COLO668 (cell line): ENCODE measurements around the gene LTBP1.

Source experiments
- DNase-seq: peaks from one replicate; lab custom pipeline; 2025; ENCODE audit not compliant: unreplicated experiment; lab: John Stamatoyannopoulos, UW

The LTBP1 gene

GRCh38 chr2:33186937-33187336 lies 240.2 kb downstream of the LTBP1 start:
- no peak for DNase-seq

GRCh38 chr2:33188799-33189198 lies 242.0 kb downstream of the LTBP1 start:
- no peak for DNase-seq

GRCh38 chr2:33190393-33190937 lies 243.7 kb downstream of the LTBP1 start:
- DNase-seq = no peak

GRCh38 chr2:33195891-33196290 lies 249.1 kb downstream of the LTBP1 start:
- DNase-seq = no peak

GRCh38 chr2:33196700-33197099 lies 249.9 kb downstream of the LTBP1 start:
- no peak for DNase-seq

GRCh38 chr2:33197198-33197938 lies 250.6 kb downstream of the LTBP1 start:
- DNase-seq = no peak

- no peak for DNase-seq
Observed at GRCh38 chr2:33202641-33203522, 256.1 kb downstream of the LTBP1 start.

GRCh38 chr2:33204945-33205344 lies 258.2 kb downstream of the LTBP1 start:
- DNase-seq = no peak

GRCh38 chr2:33205693-33206434 lies 259.1 kb downstream of the LTBP1 start:
- DNase-seq = no peak

GRCh38 chr2:33207151-33207740 lies 260.5 kb downstream of the LTBP1 start:
- DNase-seq = no peak

GRCh38 chr2:33208400-33208799 lies 261.6 kb downstream of the LTBP1 start:
- no peak for DNase-seq

- no peak for DNase-seq
Observed at GRCh38 chr2:33209976-33210375, 263.2 kb downstream of the LTBP1 start.

- no peak for DNase-seq
Observed at GRCh38 chr2:33210626-33211025, 263.9 kb downstream of the LTBP1 start.

GRCh38 chr2:33212151-33212550 lies 265.4 kb downstream of the LTBP1 start:
- DNase-seq = no peak

- no peak for DNase-seq
Observed at GRCh38 chr2:33213244-33213643, 266.5 kb downstream of the LTBP1 start.

- no peak for DNase-seq
Observed at GRCh38 chr2:33213648-33214047, 266.9 kb downstream of the LTBP1 start.

GRCh38 chr2:33214436-33214835 lies 267.7 kb downstream of the LTBP1 start:
- no peak for DNase-seq

GRCh38 chr2:33214857-33215256 lies 268.1 kb downstream of the LTBP1 start:
- no peak for DNase-seq

- DNase-seq = no peak
Observed at GRCh38 chr2:33215299-33215698, 268.5 kb downstream of the LTBP1 start.

GRCh38 chr2:33215983-33216382 lies 269.2 kb downstream of the LTBP1 start:
- no peak for DNase-seq
